ENCODE results near the gene TUBB8B.
"Not testable (repeated sequence)": the region's sequence is repeated elsewhere in the genome, so short reads cannot be mapped to it uniquely, and the experiment has no call there.

The TUBB8B gene

GRCh38 chr18:49176-49665 is at the start of gene TUBB8B:
Gene TUBB8B (minus strand): TSS chr18:49615. CDS start chr18:49557, 58 bp downstream.
- not testable (repeated sequence) for DNase-seq

GRCh38 chr18:97252-97914 is 48.0 kb upstream of the TUBB8B start:
- not testable (repeated sequence) for DNase-seq

GRCh38 chr18:96767-97131 is 47.3 kb upstream of the TUBB8B start:
- not testable (repeated sequence) for DNase-seq

- DNase-seq, result not testable (repeated sequence)
Measured at GRCh38 chr18:96101-96766, 46.8 kb upstream of the TUBB8B start.

- not testable (repeated sequence) for DNase-seq
Measured at GRCh38 chr18:95580-95979, 46.2 kb upstream of the TUBB8B start.

GRCh38 chr18:93897-94408 is 44.5 kb upstream of the TUBB8B start:
- DNase-seq, result not testable (repeated sequence)

GRCh38 chr18:91561-91960 is 42.1 kb upstream of the TUBB8B start:
- not testable (repeated sequence) for DNase-seq

- not testable (repeated sequence) for DNase-seq
Measured at GRCh38 chr18:90396-91193, 41.2 kb upstream of the TUBB8B start.

GRCh38 chr18:89124-89523 is 39.7 kb upstream of the TUBB8B start:
- DNase-seq, result not testable (repeated sequence)

GRCh38 chr18:84801-85200 is 35.4 kb upstream of the TUBB8B start:
- DNase-seq, result not testable (repeated sequence)

GRCh38 chr18:82626-83209 is 33.3 kb upstream of the TUBB8B start:
- DNase-seq, result peak; percentile 4

GRCh38 chr18:80881-81280 is 31.5 kb upstream of the TUBB8B start:
- DNase-seq, result not testable (repeated sequence)

- not testable (repeated sequence) for DNase-seq
Measured at GRCh38 chr18:80202-80601, 30.8 kb upstream of the TUBB8B start.

GRCh38 chr18:75525-76160 is 26.2 kb upstream of the TUBB8B start:
- DNase-seq, result not testable (repeated sequence)

- not testable (repeated sequence) for DNase-seq
Measured at GRCh38 chr18:73181-73777, 23.9 kb upstream of the TUBB8B start.

GRCh38 chr18:67701-68100 is 18.3 kb upstream of the TUBB8B start:
- DNase-seq, result not testable (repeated sequence)

- DNase-seq, result not testable (repeated sequence)
Measured at GRCh38 chr18:64279-64678, 14.9 kb upstream of the TUBB8B start.

- DNase-seq, result not testable (repeated sequence)
Measured at GRCh38 chr18:63656-64055, 14.2 kb upstream of the TUBB8B start.

GRCh38 chr18:54388-54787 is 5.0 kb upstream of the TUBB8B start:
- not testable (repeated sequence) for DNase-seq

- DNase-seq, result not testable (repeated sequence)
Measured at GRCh38 chr18:48696-49095, 719 bp downstream of the TUBB8B start.

GRCh38 chr18:13177-13576 is 36.2 kb downstream of the TUBB8B start:
- DNase-seq, result not testable (repeated sequence)

- DNase-seq, result not testable (repeated sequence)
Measured at GRCh38 chr18:12773-13172, 36.6 kb downstream of the TUBB8B start.

Measured in COR-L47 (cell line).